ENCODE measurements around the gene KDM1A.
"Not testable (repeated sequence)": the region's sequence is repeated elsewhere in the genome, so short reads cannot be mapped to it uniquely, and the experiment has no call there.

Gene KDM1A

DNA sequence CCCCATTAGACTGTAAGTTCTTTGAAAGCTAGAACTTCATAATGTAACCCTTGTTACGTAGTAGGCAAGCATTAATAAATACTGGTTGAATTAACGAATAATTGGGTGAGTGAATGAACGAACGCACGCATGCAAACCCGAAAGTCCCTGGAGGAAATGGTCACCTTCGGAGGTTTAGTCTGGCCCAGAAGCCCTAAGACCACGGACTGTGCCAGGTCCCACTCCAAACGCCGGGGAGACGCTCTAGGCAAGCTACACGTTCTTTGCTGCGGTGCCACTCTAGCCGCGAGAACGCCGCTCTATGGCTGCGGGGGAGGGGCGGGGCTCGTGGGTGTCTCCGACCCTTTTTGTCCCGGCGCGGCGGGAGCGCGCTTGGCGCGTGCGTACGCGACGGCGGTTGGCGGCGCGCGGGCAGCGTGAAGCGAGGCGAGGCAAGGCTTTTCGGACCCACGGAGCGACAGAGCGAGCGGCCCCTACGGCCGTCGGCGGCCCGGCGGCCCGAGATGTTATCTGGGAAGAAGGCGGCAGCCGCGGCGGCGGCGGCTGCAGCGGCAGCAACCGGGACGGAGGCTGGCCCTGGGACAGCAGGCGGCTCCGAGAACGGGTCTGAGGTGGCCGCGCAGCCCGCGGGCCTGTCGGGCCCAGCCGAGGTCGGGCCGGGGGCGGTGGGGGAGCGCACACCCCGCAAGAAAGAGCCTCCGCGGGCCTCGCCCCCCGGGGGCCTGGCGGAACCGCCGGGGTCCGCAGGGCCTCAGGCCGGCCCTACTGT lies at the start of gene KDM1A:
KDM1A (plus strand) TSS at position 375 of the 769 bp plus-strand sequence; CDS start at position 504, 129 bp downstream.
- peak; percentile 94 for DNase-seq

DNA sequence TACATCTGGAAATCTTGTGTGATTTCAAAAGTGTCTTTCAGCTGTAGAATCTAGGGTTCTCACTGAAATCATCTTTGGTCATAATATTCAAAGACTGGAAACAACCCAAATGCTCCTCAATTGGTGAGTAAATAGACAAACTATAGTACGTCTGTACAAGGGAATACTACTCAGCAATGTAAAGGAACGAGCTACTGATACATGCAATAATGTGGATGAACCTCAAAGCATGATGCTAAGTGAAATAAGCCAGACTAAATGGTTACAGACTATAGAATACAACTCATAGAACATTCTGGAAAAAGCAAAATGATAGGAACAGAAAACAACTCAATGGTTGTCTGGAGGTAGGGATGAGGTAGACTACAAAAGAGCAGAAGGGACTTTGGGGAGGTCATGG lies 49.2 kb upstream of the KDM1A start:
- DNase-seq: no peak

DNA sequence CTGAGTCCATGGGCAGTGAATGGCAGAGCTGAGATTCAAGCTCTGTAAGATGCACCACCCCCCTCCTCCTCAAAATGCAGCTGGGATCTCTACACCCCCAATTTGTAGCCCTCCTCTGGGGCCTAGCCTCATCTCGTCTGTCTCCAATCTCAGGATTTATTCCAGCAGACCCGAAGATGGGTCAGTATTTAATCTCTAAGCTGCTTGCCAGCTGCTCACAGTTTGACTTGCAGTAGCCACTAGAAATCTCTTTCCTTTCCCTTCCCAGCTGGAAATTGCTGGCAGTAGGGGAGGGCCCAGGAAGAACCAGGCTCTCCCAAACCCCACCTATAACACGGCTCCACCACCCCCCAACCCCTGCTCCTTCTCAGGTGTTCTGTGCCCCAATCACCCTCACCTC lies 48.1 kb upstream of the KDM1A start:
- no peak for DNase-seq

DNA sequence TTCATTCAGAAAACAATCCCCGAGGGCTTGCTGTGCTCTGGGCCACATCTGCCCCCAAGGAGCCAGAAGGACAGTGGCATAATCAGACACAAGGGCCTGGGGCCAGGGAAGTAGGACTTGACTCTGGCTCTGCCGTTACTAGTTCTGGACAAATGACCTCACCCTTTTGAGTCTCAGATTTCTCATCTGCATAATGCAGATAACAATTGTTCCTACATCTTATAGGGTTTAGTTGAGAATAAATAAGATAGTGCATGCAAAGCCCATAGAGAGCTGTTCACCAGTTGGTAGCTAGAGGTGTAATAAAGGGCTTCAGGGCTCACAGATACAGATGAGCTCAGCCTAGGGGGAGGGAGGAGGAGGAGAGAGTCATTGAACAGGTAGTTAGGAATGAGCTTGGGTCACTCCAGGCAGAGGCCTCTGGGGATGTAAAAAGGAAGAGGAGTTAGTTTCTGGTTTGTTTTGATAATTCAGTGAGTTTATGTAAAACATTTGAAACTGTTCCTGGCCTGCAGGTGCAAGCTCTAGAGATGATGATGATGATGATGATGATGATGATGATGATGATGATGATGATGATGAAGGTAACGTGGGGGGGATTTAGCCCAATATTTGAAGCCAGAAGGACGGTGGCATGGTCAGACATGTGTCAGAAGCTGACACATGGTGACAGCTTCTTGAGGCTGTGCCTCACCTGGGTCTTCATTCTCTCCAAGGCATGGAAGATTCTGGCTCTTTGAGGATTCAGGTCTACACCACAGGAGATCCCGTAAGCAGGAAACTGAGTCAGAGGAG lies 47.5 kb upstream of the KDM1A start:
- DNase-seq: no peak

DNA sequence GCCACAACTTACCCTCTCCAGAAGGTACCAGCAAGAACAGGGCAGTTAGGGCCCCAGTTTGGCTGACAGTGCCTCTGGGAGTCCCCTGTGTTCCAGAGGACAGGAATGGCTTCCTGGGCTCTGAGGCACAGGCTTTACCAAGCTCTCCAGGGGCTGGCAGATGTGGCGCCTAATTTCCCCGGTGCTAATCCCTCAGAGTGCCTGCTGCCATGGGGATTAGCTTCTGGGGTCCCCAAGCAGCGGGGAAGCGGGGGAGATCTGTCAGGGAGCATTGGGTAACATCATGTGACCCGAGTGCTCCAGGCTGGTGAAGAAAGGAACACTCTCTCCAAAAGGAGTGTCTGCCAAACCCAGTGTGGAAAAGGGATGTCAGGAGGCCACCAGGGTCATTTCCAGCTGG lies 46.5 kb upstream of the KDM1A start, which contains the start of gene LACTBL1:
LACTBL1 (minus strand) TSS at position 107 of the 400 bp plus-strand sequence. CDS start 550 bp downstream, outside the sequence.
- DNase-seq: no peak

DNA sequence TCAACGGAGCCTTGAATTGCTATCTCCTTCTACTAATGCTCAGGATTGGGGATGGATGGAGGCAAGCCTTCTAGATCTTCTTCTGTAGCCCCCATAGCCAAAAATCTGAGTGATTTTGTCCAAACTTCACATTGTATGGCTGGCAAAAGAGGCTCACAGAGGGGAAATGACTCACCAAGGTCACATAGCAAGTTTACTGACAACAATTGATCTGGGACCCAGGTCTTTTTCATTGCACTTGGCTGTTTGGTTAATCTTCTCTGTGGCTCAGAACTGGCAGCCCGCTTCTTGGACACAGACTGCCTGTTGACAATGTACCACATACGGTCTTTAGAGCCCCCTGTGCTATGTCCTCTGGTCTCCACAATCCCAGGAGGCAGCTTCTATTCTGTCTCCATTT lies 43.6 kb upstream of the KDM1A start:
- DNase-seq: no peak

DNA sequence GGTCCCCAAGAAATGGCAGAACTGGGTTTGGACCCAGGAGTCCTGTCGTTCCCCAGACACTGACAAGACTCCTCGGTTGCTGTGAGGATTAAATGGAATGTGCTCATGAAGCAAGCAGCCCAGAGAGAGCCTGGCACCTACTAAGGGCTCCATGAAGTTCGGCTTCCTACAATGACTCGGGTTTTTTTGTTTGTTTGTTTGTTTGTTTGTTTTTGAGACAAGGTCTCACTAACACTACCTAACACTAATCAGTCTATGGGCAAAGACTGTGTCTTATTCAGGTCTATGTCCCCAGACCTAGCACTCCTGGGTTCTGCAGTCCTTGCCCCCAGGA lies 43.2 kb upstream of the KDM1A start:
- DNase-seq: no peak

DNA sequence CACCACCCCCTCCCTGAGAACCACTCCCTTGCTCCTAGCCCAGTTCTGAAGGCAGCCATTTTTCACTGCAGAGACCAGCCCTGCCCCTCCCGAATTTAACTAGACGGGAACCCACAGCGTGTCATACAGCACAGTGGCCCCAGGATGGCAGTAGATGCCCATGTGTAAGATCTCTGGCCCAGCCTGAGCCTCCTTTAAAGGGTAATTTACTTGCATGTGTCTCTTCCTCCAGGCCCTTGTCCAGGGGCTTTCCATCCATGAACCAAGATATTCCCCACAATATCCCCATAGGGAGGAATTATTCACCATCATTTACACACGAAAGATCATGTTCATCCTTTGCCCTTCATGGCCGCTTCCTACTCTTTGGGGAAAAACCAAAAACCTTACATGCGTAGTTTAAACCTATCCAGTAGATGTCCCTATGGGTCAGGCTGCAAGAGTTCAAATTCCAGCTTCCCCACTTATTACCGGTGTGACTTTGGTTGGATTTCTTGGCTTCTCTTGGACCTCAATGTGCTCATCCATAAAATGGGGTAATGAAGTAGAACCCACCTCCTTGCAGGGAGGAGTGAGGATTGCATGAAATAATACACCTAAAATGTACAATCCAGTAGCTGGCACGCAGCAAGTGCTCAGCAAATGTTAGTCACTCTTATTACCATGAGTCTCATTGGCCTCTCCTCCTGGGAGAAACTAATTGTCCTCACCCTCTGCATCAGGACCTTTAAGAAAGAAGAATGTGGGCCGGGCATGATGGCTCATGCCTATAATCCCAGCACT lies 42.6 kb upstream of the KDM1A start:
- DNase-seq: peak; percentile 11

DNA sequence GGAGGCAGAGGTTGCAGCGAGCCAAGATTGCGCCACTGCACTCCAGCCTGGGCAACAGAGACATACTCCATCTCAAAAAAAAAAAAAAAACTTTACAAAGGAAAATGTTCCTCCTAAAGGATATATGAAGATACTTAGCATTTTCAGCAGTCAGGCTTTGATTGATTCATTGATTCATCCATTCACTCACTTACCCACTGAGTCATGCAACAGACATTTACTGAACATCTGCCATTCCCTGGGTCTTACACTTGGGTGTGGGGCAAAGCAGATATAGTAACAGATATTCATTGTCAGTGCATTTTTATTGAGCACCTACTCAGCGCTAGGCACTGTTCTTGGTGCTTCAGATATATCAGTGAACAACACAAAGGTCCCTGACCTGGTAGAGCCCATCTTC lies 41.0 kb upstream of the KDM1A start:
- DNase-seq: no peak

DNA sequence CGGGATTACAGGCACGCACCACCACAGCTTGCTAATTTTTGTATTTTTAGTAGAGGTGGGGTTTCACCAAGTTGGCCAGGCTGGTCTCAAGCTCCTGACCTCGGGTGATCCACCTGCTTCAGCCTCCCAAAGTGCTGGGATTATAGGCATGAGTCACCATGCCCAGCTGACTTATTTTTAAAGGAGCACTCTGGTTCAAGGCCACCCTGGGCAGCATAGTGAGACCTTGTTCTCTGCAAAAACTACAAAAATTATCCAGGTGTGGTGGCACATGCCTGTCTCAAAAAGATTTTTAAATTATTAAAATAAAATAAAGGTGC lies 38.8 kb upstream of the KDM1A start:
- DNase-seq: not testable (repeated sequence)

DNA sequence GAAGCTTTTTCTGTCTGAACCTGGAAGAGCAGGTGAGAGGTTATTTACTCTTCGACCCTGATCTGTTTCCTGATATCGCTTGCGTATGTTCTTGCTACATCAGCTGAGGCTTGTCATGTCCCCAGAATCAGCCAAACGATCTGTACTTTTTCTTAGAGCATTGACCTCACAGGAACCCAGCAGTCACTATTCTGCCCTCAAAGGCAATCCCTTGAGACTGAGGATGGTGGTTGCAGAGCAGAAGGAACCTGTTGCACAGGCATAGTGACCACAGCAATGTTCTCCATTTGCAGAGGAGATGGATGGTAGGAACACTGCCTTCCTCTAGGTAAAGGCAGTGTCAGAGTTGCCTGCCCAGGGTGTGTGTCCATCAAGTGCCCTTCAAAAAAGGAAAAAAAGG lies 35.3 kb upstream of the KDM1A start:
- no peak for DNase-seq

DNA sequence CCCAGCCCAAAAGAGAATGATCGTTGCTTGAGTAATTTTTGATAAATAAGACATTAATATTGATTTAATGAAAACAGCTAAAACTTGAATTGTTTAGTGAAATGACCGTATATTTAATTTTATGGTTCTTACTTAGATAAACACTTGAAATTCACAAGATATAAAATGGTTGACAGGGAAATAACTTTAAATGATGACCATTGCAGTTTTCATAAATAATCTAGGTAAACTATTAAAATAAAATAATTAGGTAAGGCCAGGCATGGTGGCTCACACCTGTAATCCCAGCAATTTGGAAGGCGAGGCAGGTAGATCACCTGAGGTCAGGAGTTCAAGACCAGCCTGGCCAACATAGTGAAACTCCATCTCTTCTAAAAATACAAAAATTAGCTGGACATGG lies 26.9 kb upstream of the KDM1A start:
- DNase-seq: not testable (repeated sequence)

DNA sequence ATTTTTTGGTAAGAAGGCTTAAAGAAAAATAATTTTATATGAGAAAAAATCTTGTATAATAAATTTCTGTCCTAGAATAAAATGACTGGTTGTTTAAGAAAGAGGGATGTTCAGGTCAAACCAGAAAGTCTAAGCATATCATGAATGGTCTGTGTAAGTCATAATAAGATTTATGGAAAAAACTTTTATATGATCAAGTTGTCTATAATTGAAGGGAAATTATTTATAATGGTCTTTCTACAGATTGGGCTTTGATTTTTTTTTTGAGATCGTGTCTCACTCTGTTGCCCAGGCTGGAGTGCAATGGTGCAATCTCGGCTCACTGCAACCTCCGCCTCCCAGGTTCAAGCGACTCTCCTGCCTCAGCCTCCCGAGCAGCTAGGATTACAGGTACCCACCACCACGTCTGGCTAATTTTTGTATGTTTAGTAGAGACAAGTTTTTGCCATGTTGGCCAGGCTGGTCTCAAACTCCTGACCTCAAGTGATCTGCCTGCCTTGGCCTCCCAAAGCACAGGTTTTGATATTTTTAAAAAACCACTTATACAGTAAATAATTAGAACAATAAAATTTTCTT lies 26.0 kb upstream of the KDM1A start:
- DNase-seq: not testable (repeated sequence)

DNA sequence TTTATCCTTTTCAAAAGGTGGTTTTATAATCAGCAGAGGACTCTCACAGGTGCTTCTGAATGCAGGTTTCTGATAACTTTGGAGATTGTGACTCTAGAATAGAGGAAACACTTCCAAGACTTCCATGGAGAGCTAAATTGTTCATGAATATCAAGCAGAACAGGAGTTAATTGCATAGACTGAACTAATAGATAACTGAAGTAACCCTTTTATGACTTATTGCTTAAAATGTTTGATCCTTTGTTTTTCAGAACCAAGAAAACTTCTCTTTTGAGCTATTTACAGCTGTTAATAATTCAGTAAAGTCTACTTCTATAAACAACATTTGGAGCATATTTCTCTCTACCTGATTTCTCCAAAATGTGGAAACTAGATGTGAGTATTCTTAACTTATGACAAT lies 23.5 kb upstream of the KDM1A start:
- no peak for DNase-seq

DNA sequence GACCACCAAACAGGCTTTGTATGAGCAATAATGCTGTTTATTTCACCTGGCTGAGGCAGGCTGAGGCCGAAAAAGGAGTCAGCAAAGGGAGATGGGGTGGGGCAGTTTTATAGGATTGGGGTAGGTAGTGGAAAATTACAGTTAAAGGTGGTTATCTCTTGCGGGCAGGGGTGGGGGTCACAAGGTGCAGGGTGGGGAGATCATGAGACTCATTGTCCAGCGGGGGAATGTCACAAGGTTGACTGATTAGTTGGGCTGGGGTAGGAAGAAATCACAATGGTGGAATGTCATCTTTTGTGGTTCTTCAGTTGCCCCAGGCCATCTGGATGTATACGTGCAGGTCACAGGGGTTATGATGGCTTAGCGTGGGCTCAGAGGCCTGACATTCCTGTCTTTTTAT lies 21.7 kb upstream of the KDM1A start:
- not testable (repeated sequence) for DNase-seq

DNA sequence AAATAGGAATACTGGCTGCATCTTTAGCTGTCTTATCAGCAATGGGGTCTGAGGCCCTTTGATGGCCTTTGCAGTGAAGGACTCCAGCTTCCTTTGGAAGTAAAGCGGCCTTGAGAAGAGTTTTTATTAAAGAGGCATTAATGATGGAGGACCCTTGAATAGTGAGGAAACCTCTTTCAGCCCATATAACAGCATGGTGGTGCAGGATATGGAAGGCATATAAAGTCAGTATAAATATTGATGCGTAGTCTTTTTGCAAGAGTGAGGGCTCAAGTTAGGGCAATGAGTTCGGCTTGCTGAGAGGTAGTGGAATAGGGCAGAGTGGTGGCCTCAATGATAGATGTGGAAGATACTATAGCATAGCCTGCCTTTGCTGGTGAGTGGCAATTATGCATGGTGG lies 19.1 kb upstream of the KDM1A start:
- DNase-seq: not testable (repeated sequence)

DNA sequence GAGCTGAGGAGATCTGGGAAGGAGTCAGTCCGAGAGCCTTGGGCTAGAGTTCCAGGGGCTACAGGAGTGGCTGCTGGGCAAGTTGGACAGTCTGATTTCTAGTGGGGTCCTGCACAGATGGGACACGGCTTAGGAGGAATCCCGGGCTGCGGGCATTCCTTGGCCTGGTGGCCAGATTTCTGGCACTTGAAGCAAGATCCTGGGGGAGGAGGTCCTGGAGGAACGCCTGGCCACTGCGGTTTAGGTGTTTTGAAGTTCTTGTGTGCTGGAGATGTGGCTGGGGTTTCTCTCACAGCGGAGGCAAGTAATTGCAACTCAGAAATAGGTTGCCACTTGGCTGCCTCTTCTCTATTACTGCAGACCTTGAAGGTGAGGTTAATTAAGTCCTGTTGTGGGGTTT lies 17.1 kb upstream of the KDM1A start:
- not testable (repeated sequence) for DNase-seq

DNA sequence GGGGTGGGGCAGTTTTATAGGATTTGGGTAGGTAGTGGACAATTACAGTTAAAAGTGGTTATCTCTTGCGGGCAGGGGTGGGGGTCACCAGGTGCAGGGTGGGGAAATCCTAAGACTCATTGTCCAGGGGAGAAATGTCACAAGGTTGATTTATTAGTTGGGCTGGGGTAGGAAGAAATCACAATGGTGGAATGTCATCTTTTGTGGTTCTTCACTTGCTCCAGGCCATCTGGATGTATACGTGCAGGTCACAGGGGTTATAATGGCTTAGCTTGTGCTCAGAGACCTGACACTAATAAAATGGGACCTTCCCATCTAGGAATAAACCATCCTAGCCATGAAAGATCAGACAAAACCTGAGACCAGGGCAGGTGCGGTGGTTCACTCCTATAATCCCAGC lies 15.2 kb upstream of the KDM1A start:
- no peak for DNase-seq

DNA sequence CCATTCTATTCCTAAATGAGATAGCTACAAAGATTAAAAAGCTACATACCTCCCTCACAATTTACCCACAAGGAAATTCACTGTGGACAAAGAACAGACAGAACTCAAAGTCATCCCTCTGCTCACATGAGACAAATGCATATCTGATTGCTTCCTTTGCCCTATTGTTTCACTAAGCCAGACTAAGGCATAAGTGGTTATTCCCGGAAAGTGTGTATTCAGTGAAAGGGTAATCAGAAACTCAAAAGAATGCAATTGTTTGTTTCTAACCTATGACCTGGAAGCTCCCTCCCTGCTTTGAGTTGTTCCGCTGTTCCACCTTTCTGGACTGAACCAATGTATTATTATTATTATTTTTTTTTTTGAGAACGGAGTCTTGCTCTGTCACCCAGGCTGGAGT lies 14.5 kb upstream of the KDM1A start:
- DNase-seq: not testable (repeated sequence)

DNA sequence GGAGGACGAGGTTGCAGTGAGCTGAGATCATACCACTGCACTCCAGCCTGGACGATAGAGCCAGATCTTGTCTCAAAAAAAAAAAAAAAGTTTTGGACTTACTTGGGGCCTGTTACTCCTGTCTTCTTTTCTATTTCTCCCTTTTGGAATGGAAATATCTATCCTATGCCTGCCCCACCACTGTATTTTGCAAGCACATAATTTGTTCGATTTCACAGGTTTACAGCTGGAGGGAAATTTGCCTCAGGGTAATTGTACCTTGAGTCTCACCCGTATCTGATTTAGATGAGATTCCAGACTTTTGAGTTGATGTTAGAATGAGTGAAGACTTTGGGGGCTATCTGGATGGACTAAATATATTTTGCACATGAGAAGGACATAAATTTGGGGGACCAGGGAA lies 12.2 kb upstream of the KDM1A start:
- DNase-seq: no peak

DNA sequence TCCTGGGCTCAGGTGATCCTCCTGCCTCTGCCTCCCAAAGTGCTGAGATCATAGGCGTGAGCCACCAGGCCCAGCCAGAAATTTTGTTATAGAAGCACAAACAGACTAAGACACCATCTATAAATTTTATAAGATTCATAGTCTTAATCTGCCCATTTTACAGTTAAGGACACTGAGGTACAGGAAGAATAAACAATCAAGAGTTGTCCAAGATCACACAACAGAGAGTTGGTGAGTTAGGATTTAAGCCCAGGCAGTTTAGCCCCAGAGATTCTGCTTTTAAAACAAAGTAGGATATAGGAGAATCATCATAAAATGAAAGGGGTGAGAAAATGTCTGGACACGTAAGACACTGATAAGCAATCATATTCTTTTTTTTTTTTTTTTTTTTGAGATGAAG lies 10.4 kb upstream of the KDM1A start:
- no peak for DNase-seq

DNA sequence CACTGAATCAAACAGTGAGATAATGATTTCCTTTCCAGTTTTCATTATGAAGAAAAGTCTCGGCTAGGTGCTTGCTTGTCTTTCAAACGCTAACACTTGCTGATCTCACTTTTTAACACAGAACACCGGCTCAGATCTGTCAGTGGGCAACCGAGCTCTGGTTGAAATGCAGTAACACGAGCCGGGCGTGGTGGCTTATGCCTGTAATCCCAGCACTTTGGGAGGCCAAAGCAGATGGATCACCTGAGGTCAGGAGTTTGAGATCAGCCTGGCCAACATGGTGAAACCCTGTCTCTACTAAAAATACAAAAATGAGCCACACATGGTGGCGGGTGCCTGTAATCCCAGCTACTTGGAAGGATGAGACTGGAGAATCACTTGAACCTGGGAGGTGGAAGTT lies 9.2 kb upstream of the KDM1A start:
- not testable (repeated sequence) for DNase-seq

DNA sequence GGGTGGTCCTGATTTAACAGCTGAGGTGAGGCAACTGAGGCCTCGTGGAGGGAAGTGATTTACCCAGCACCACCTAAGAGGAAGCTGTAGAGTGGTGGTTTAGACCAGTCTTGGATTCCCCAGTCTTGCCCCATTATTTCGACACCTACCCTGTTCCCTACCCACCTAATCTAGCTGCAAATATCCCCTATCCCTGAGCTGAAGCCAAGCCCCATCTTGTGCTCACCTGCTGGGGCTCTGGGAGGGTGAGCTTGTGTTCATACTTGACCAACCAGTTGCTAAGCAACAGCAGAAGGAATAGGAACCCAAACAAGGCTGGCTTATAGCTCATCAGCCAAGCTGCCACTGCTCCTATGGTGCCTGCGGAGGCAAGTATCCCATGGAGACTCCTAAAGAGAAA lies 5.6 kb upstream of the KDM1A start:
- no peak for DNase-seq

Data from activated effector memory CD4-positive, alpha-beta T cell treated with Interleukin-2 at 50 U/mL for 16 hours (primary cell).